Measurements from ENCODE around the gene C7orf57.
A peak's percentile ranks its signal among the peaks of the same experiment; 100 is the strongest.
"Not testable (repeated sequence)": the region's sequence is repeated elsewhere in the genome, so short reads cannot be mapped to it uniquely, and the experiment has no call there.

The C7orf57 gene

DNA sequence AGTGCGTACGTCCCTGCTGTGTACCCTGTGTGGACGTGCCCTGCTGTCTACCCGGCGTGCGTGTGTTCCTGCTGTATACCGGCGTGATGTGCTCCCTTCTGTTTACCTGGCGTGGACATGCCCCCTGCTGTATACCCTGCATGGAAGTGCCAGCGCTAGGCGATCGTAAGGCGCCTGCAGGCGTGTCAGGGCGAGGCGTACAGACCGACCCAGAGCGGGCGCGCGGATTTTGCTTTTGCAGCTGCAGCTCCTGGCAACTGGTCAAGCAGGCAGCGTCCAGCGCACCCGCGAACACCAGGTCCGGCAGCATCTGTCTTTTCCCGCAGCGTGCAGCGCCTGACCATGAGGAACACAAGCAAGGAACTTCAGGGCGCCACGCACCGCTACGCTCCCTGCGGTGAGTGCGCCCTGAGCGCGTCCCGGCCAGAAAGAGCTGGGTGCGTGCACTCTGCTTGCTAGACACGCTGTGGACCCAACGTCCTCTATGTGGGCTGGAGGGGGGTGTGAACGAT lies 680 bp downstream of the C7orf57 start:
- DNase-seq (ENCODE audit: low read depth in 2 of 2), result no peak

DNA sequence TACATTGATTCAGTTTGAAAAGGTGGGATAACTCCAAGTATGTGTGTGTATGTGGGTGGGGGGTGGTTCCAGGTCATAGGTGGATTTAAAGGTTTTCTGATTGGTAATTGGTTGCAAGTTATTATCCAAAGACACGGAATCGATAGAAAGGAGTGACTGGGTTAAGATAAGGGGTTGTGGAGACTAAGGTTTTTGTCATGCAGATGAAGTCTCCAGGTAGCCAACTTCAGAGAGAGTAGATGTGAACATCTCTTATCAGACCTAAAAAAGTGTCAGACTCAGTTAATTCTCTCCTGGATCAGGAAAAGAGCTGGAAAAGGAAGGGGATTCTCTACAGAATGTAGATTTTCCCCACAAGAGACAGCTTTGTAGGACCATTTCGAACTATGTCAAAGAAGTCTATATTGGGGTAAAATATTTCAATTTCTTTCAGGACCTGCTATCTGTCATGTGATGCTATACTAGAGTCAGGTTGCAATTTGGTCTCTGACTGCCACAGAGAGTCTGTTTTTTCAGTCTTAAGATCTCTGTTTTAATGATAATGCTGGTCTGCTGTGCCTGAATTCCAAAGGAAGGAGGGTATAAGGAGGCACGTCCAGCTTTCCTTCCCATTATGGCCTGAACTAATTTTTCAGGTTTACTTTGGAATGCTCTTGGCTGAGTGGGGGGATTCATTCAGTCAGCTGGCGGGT lies 3.6 kb downstream of the C7orf57 start:
- no peak for DNase-seq (ENCODE audit: low read depth in 2 of 2)

DNA sequence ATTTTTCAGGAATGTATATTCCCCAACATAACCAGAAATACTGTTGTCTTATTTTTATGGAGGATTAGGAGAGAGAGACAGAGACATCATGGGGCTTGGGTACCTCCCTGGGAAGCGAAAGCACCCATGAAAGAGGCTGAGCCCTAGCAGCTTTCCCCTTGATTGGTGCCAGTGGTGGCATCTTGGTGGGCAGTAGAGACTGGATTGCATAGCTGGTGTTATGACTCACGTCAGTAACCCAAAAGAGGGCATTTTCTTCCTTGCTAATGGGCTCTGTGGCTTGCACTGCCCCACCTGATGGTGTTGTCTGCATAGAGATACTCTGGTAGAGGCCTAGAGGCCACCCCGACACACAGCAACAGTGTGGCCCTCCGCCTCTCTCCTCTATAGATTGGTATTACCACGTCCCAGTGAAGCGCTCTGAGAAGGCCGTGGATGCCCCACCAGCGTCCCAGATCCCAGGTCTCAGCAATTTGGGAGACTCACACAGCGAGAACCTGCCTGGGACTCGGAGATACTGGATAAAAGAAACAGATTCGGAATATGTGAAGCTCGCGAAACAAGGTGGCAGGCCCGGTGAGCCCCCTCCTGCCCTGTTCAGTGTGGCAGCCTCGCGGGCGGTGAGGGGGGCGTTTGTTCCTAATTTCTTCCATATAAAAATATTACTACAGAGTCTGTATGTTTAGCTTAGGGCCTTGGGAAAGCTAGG lies 5.8 kb downstream of the C7orf57 start:
- no peak for DNase-seq (ENCODE audit: low read depth in 2 of 2)

DNA sequence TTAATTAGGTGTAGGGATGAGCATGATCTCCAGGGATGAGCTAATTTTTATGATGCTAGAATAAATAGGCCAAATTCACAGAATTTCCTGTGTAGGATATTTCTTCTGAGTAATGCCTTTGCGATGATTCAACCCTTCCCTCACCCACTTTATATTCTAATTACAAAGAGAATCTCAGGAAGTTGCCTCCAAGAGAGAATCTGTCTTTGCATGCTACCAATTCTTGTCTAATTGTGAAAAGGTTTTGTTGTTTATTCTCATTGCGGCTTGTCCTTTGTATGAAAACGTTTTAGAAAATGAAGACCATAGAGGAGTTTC lies 6.3 kb downstream of the C7orf57 start:
- no peak for DNase-seq (ENCODE audit: low read depth in 2 of 2)

DNA sequence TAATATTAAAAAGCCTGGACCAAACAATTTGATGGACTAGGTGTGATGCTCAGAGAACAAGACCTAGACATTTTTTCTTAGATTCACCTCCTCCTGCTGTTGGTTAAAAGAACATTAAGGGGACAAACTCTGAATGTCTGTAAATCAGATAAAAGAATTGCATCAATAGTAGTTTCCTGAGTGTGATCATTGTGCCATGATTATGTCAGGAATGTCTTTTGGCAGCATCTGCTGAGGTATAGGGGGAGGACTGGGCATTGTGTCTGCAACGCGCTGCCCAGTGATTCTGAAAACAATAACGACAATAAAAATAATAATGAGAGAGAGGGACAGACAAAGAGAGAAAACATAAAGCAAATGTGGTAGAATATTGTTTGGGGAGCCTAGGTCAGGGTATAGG lies 6.9 kb downstream of the C7orf57 start:
- DNase-seq (ENCODE audit: low read depth in 2 of 2), result no peak

DNA sequence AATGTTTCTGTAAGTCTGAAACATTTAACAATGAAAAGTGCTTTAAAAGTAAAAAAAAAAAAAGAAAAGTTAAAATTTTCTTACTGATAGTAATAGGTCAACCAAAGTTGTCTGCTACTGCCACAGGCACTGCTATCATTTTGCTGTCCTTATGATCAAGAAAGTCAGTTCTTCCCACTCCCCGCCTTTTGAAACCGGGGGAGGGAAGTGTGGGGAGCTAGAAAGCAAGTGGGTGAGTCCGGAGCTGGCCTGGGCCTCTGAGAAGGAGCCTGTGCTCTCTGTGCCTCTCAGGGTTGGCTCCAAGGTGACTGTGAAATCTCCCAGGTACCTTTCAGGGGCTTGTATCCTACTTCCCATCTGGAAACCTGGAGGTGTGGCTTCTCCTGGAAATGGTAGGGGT lies 7.3 kb downstream of the C7orf57 start:
- DNase-seq (ENCODE audit: low read depth in 2 of 2), result no peak

DNA sequence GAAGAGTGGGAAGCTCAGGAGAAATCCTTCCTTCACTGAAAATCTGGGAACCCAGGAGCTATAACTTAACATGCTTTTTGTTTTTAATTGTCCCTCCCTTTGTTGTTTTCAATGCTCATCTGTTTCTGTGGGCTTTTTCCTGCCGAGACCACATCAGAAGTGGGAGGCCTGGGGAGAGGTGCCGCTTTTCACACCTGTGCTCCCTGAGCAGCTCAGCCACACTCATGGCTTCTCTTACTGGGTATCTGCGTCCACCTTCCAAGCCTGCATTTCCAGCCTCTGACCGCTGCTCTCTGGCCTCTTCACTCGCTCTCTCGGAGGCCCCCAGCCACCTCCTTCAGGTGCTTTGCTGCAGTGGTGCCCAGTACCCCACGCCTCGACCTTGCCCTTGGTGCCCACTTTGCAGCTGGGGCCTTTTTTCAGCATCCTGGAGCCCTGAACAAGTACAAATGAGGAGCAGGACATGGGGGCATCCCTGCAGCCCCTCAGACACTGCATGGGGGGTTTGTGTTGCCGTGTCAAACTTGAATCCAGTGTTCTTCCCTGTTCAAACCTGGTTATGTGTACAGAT lies 9.9 kb downstream of the C7orf57 start:
- DNase-seq (ENCODE audit: low read depth in 2 of 2), result no peak

DNA sequence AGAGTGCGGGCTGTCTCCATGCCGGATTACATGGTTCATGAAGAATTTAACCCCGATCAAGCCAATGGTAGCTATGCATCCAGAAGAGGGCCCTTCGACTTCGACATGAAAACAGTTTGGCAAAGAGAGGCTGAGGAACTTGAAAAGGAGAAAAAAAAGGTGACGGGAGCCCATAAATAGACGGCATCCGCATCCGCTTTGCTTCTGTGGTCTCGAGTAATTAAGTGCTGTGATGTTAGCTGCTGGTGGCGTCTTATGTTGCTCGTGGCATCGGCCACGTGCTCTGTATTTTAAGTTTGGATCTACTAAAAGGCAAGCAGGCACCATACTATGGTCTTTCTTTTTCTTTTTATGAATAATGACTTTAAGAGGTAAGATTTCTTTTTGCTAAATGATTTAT lies 11.1 kb downstream of the C7orf57 start:
- no peak for DNase-seq (ENCODE audit: low read depth in 2 of 2)

DNA sequence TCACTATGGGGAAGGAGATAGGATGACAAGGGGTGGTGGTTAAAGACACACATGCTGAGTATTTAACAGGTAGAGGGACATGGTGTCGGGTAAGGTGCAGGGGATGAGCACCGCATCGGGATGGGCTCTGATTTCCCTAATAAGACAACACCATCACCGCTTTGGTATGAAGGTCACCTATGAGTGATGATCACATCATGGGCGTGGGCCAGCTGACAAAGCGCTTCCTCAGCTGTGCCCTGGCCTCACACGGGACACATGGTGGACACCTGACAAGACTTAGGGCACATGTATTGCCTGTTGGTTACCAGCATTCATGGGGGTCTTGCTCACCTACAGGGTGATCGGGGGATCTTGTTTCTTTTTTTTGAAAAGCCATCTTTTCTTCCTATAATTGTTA lies 12.8 kb downstream of the C7orf57 start:
- DNase-seq (ENCODE audit: low read depth in 2 of 2), result no peak

DNA sequence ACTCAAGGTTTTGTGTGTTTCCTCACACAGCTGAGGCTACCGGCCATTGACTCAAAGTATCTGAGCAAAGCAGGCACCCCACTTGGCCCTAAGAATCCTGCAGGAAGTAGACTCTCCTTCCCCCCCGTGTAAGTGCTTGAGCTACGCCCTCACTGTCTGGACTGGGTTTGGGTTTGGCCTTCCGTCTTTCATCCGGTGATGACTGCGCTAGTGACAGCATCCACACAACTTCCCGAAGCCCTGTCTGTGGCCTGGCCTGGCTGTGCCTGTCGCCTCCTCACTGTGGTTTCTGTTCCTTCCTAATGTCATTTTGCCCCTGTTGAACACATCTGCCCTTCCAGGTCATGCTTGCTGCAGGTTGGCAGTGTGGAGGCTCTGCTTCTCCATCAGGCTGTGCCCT lies 14.5 kb downstream of the C7orf57 start:
- no peak for DNase-seq (ENCODE audit: low read depth in 2 of 2)

DNA sequence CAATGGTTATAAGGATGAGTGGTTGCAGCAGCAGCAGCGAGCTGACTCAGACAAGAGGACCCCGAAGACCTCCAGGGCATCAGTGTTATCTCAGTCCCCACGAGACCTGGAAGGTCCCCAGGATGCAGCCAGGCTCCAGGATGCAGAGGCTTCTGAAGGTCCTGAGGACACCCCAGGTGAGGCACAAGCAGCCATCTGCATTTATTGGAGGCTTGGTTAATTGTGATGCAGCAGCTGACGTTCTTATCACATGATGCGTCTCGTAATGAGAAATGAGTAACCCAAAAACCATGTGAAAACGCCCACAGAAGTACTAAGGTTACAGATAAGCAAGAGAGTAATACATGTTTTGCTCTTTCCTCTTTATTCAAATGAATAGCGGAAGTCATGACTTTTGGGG lies 17.4 kb downstream of the C7orf57 start:
- no peak for DNase-seq (ENCODE audit: low read depth in 2 of 2)

DNA sequence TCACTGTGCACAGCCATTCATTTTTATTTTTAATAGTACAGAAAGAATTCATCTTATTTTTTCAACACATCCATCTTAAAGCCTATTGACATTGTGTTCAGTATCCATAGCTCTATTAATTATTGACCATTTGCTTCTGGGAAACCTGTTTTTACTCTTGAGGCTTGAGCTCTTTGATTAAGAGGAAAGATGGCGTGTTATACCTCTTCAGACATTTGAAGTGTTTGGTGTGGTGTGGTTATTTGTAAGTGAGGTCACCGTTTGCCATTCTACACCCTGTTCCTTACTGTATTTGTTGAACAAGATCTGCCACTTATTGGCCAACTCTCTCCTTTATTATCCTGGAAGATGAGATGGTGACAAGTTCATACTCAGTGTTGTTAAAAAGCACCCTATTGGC lies 18.4 kb downstream of the C7orf57 start:
- no peak for DNase-seq (ENCODE audit: low read depth in 2 of 2)

DNA sequence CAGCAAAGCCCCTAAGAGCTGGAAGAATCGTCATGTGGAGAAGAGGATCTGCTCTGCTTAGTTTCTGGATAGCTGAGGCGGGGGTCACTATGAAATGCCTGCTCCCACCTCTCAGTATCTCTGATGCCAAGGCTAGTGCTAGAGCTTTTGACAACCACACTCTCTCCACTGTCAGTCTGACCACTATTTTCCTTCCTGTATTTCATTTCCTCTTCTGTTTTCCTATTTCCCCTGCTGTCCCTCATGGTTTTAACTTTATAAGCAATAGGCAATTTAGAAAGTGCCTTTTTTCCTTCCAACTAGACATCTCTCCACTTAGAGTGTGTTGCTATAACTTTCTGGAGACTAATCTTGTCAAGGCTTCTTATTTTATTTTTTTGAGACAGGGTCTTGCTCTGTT lies 23.6 kb downstream of the C7orf57 start:
- no peak for DNase-seq (ENCODE audit: low read depth in 2 of 2)

DNA sequence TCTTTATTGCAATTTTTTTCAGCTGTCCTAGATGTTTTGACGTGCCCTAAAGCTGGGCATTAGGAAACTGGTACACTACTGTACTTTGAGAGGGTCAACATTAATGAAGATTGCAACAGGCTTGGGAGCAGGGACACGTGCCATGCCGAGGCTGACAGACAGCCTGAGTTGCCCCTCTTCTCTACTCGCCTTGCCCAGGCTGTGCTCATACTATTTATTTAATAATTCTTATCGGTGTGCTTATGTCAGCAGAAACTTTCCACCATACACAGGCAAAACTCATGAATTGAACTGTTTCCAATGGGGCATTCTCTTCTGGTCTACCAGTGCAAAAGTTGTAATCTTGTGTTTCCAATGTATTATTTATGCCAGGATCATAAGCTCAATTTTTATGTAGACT lies 24.4 kb downstream of the C7orf57 start:
- DNase-seq (ENCODE audit: low read depth in 2 of 2), result no peak

DNA sequence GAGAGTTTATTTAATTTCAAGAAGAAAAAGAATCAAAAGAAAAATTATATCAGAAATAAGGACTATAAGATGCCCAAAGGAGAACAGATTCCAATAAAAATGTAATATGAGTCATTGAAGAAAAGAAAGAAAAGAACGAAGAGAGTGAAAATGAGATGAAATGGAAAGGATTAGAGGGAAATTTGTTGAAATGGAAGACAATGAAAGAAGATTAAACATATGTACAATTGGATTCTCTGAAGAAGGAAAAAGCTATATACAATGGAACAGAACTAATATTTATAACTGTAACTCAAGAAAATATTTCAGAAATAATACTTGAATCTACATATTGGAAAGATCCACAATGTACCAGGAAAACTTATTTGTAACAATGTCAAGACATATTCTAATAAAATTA lies 28.6 kb downstream of the C7orf57 start:
- no peak for DNase-seq (ENCODE audit: low read depth in 2 of 2)

DNA sequence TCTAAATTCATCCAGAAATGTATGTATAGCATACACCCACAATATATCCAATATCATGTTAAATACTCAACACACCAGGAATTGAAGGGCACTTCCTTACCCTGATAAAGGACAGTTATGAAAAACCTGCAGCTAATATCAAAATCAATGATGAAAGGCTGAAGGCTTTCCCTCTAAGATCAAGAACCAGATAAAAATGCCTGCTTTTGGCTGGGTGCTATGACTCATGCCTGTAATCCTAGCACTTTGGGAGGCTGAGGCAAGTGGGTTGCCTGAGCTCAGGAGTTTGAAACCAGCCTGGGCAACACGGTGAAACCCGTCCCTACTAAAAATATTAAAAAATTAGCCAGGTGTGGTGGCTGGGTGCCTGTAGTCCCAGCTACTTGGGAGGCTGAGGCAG lies 32.1 kb downstream of the C7orf57 start:
- no peak for DNase-seq (ENCODE audit: low read depth in 2 of 2)

DNA sequence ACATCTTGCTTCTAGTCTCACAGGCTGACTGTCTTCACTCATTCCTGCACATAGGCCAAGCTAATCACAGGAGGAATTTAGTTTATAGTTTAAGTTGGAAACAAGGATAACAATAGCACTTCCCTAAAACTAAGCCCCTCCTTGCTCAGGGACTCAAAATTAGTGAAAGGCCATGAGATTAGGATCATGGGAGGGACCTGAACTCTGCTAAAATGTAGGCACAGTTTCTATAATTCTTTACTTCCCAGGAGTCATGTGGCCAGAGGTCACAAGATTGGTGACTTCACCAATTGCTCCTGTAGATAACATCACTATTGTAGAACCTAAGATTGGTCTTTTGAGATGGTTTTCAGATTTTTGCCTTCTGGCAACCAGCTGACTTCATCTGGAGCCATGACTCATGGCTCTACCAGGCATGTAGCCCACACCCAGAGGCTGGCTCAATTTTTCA lies 38.9 kb downstream of the C7orf57 start:
- DNase-seq (ENCODE audit: low read depth in 2 of 2), result no peak

DNA sequence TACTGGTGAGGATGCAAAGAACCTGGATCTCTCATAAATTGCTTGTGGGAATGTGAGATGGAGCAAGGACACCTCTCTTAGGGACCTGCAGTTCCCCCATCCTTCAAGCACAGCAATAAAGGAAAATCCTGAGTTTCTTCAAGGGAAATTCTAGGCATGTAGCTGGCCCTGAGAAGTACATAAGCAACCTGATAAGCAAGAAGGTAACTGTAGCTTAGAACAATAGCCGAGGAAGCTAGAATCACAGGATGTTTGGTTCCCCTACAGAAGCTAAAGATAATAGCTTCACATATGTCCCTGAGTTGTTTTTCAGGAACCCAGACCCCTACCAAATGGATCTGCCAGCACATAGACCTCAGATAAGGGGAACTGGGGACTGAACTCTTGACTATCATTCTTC lies 42.1 kb downstream of the C7orf57 start:
- no peak for DNase-seq (ENCODE audit: low read depth in 2 of 2)

DNA sequence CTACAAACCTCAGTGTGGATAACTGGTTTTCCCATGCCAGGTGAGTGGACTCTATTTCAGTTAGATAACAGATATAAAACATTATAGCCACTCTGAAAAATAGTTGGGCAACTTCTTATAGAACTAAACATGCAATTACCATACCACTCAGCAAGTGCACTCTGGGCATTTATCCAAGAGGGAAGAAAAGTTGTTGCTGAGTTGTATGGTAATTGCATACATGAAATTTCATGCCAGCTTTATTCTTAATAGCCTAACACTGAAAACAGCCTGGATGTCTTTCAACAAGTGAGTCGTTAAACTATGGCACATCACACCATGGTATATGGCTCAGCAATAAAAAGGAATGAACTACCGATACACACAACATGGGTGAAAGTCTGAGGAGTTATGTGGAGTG lies 43.1 kb downstream of the C7orf57 start:
- no peak for DNase-seq (ENCODE audit: low read depth in 2 of 2)

DNA sequence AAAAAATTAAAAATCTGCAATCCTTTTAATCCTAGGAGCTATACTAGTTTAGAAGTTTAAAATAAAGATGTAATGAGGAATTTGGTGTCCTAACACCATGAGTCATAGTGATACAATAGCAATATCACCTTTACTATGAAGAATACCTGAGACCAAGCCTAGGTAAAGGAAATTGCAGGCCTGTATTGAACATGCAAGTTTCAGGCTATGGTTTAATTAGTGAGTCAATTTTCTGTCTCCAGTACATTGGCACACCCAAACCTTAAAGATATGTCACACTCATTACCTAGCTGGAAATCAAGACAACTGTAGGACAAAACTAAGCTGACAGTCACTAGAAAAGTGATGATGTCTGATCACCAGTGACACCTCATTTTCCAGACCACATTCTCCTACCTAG lies 47.0 kb downstream of the C7orf57 start:
- not testable (repeated sequence) for DNase-seq (ENCODE audit: low read depth in 2 of 2)

DNA sequence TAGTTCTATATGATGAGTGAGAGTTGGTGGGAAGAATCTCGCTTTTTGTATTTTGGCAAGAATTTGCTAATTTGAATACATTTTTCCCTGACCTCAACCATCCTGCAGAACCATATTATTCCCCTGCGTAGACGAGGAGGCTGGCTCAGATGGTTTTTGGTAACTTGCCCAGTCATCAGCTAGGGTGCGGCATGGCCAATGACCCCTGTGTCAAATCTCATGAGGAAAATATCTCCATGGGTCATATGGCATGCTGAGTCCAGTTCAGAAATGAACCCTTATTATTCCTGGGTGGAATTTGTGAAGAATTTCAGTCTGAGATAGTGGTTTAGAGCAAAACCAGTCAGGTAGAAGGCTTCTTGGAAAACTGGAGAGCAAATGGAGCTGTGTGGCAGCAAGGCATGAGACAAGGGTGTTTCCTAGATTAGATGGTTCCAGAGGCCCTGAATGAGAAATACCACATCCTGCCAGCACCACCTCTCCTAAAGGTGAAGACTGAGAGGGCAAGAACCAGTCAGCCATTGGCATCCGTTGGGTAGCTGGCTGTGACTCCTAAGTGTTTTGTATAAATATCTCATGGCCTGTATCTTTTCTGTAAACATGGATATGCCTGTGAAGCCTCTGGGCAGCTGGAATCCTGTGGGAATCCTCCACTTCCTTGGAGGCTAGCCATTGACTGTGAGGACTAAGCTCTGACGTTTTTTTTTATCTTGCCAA lies 47.9 kb downstream of the C7orf57 start:
- no peak for DNase-seq (ENCODE audit: low read depth in 2 of 2)

DNA sequence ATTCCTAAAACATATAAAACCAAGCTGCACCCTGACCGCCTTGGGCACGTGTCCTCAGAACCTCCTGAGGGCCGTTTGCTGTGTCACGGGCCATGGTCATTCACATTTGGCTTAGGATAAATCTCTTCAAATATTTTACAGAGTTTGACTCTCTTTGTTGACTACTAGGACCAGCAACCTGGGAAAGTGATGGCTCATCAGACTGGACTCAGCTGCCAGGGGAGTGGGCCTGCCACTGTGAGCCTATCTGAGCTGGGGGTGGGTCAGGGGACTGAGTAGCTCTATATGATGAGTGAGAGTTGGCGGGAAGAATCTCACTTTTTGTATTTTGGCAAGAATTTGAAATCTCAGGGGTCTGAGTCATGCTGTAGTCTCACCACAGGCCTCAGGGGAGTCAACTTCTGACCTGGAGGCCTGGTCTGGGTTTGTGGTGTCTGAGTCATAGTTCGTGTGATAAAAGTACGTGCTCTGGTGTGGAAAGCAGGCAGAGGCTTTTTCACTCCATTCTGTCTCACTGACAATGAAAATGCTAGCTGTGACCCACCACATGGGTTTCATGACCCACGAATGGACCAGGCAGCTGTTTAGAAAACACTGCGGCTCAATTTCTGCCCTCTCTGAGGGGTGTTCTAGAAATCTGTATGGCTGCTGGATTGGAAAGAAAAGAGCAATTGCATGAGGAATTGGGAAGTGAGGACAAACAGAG lies 49.5 kb downstream of the C7orf57 start:
- peak; percentile 48 to 54 for DNase-seq (ENCODE audit: low read depth in 2 of 2)
